GM21619 (cell line): Measurements from ENCODE around the gene TRPM6.

Source experiments
- ATAC-seq: cut with Tn5 transposase; IDR thresholded peaks from one replicate; pipeline ENCODE4 v1.9.1; 2021; ENCODE audit not compliant: unreplicated experiment

TRPM6 gene

GRCh38 chr9:74721696-74722660, 165.7 kb downstream of the TRPM6 start:
- no peak for ATAC-seq

DNA sequence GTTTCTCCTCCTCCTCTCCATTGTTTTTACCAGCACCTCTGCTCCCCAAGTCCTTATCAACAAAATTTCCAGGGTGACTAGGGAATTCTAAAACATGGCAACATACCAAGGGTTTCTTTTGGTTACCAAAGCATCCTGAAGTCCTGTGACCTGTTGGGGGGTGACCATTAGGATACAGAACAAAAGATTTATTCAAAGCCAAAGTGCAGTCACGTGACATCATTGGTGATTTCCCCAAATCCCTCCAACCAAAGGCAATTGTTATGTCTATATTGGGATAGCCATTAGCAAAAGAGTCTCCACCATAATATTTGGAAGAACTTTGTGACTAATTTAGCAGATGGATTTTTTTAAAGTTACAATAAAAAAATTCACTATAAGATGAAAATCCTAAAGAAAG, 168.4 kb downstream of the TRPM6 start:
- no peak for ATAC-seq

DNA sequence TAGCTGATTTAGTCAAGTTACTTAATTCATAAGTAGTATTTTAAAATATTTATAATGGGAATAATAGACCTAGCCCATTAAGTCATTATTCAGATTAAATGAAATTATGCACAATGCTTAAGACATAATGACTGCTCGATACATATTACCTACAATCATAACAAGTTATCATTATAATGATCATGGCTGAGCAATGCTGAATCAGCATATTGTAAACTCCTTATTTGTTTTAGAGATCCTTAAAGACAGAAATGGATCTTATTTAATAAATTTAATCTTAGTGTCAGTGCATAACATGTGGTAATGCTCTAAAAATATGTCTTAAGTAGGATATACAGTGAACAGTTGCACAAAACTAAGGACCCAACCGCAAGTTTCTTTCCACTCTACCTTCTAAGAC, 169.0 kb downstream of the TRPM6 start:
- no peak for ATAC-seq

- ATAC-seq = no peak
These were observed 176.4 kb downstream of the TRPM6 start for GRCh38 chr9:74711341-74711740.

- no peak for ATAC-seq
These were observed 190.2 kb downstream of the TRPM6 start for GRCh38 chr9:74697535-74697934.

GRCh38 chr9:74696520-74696919, 191.2 kb downstream of the TRPM6 start:
- ATAC-seq = no peak

DNA sequence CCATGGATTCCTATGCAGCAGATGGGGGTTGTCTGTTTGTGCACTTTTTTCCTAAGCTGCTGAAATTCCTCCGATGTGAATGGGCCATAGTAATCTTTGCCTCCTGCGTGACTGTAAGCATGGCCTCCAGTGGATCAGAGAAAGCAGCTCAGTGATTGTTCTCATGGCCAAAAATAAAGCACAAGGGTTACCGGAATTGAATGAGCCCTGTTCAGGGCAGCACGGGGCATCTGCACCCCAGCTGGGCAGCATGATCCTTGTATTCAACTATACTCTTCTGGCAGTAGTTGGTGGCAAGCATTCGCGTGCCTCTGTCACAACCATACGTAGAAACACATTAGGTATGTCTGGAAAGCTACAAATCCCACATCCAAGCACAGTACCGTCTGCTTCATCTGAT, 196.7 kb downstream of the TRPM6 start:
- ATAC-seq = no peak

DNA sequence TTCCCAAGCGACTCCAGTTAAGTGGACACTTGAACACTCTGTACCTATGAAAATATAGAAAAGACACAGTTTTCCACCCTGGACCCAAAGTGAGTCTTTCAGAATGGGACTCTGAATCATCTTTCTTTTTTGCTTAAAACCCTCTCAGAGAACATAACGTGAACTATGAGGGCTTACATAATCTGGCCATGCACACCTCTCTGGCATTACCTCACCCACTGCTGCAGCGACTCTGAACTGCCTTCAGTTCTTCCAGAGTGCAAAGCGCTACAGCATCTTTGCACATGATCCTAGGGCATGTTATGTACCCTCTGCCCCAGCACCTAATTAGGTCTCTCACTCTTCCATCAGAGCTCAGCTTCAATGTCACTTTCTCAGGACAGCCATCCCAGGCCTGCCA, 204.4 kb downstream of the TRPM6 start:
- ATAC-seq = no peak

DNA sequence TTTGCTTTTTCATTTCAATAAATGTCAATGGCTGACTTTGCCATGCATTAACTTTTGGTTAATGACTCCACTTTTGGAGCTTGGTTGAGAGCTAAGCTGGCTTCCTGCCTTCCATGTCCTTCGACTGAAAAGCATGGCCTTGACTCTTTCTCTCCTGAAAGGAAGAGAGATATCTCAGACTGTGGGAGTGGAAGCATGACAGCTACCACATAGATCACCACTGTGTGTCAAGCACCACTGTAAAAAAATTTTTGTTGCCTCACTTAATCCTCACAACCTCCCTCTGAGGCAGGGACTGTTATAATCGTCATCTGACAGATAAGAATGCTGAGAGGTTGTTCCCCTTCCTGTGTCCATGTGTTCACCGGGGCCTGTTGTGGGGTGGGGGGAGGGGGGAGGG, 205.8 kb downstream of the TRPM6 start:
- ATAC-seq = no peak

DNA sequence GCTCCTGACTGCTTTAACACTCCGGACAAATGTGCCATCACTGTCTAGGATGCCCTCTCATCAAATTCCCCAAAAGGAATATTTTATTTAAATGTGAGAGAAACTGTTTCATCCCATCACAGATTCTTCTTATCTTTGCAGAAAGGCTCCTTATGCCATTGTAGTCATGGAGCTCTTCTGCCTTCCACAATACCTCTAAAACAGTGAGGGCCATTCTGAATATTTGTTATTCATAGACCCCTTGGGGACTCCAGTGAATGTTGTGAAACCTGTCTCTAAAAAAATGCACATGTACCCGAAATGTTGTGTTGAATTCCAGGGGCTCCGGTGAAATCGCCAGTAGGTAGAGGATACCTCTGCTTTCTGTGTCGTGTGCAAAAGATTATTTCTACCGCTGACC, 213.6 kb downstream of the TRPM6 start:
- no peak for ATAC-seq
